ENCODE data around the gene PKN2.
"Not testable (repeated sequence)": the region's sequence is repeated elsewhere in the genome, so short reads cannot be mapped to it uniquely, and the experiment has no call there.

PKN2 gene

GRCh38 chr1:88680471-88680870 is 3.6 kb upstream of the PKN2 start:
- no peak for DNase-seq (ENCODE audit: low spot score)

DNA sequence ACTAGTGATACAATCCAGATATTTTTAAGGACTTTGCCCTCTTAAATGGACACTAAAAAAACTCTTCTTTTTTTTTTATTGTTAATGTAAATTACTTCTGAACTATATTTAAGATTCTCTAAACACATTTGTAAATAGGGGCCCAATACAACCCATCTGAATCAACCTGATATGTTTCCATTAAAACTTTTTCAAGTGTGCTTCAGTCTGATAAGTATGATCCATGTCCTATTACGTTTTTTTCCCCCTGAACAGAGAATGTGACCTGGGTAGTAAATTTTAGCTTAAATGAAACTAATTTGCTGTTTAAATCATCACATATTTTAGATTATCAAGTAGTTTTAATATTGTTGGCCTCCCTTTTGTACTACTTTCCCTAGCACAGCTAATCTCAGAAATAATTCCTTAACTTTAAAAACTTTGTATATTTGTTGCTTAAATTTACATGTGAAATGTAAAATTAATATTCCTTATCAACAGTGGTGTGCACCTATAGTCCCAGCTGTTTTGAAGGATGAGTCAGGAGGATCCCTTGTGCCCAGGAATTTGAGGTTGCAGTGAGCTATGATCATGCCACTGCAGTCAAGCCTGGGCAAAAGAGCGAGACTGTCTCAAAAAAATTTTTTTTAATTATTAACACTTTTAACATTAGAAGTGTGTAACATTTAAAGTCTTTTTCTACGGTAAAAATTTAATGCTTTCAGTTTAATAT is 3.0 kb upstream of the PKN2 start:
- no peak for DNase-seq (ENCODE audit: low spot score)

GRCh38 chr1:88684482-88685258 is 597 bp downstream of the PKN2 start:
- DNase-seq (ENCODE audit: low spot score), result peak; percentile 28

DNA sequence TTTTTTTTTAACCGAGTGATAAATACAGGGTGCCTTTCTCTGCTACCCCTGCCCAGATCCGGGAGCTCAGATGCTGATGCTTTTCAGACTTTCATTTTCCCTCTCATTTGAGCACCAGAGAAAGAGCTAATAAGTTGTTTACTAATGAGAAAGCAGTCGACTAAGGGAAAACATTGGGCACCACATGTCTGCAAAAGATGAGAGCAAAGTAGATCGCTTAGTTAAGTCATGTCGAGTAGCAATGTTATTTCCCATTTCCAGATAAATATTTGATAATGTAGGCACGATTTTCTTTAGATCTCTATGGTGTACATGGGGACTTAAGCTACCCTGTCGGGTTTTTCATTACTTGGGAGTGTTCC is 1.2 kb downstream of the PKN2 start:
- no peak for DNase-seq (ENCODE audit: low spot score)

- no peak for DNase-seq (ENCODE audit: low spot score)
Observed at GRCh38 chr1:88691540-88691939, 7.5 kb downstream of the PKN2 start.

DNA sequence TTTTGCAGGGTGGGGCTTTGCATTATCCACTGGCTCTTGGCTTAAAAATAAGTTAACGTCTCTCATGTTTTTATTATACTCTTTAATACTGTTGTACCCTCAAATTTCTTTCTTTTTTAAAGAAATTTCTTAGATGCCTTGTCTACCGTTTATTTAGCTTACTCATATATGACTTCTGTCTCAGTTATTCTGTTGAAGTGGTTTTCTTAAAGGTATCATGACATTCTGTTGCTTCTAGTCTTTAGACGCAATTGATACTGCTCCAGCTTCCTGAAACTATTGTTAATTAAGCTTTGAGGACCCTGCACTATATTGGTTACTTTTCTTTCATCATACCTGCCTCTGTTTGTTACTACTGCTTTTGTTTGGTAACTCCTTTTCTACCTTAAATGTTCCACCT is 11.7 kb downstream of the PKN2 start:
- DNase-seq (ENCODE audit: low spot score), result no peak

DNA sequence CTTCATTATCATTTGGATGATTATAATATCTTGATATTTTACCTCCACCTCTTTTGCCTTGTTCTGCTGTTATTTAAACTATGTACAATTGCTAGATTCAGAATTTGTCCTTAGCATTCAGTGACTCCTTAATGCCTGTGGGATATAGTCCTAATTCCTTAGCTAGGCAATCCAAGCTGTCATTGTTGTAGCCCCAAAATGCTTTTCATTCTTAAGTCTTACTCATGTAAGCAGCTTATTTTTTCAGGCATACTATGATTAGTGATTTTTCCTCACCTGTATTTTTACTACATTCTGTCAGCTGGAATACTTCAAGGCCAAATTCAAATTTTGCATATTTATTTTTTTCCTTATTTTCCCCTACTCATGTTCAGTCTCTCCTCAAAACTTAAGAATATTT is 13.4 kb downstream of the PKN2 start:
- peak; percentile 13 for DNase-seq (ENCODE audit: low spot score)

GRCh38 chr1:88698140-88698539 is 14.1 kb downstream of the PKN2 start:
- DNase-seq (ENCODE audit: low spot score), result no peak

DNA sequence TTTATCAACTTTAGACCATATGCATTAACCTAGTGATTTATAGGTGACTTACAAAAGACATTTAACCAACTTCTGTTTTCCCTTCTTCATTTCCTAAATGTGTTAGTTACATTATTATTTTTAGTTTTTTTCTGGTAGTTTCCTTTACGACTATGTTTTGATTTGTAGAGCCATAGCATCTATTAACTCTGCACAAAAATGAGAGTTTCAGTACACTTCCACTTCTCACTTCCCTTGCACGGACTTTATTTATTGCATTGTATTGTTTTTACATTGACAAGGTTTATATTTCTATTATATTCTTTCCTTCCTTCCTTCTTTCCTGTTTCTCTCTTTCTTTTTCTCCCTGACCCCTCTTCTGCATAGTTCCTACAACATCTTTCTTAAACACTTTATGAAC is 14.7 kb downstream of the PKN2 start:
- DNase-seq (ENCODE audit: low spot score), result no peak

DNA sequence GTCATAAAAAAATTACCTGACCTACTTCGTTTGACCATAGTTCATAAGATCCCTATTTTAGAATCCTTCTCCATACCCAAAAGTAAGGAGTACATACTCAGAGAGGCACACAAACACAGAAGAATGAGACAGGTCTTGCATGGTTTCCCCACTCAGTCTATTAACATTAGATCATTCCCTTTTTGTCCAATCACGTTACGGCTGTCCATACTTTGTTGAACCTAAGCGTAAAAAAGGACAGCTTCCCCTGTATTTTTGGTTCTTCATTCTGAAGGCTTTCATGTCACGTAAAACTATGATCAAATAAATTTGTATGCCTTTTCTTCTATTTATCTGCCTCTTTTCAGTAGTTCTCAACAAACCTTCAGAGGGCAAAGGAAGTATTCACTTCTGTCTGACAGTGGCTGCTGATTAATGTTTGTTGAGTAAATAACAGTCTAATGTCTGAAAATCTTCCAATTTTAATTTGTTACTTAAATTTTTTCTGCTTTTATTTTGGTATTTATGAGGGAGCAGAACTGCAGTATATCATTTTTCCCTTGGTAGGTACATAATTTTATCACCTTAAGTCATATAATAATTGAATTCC is 16.4 kb downstream of the PKN2 start:
- no peak for DNase-seq (ENCODE audit: low spot score)

DNA sequence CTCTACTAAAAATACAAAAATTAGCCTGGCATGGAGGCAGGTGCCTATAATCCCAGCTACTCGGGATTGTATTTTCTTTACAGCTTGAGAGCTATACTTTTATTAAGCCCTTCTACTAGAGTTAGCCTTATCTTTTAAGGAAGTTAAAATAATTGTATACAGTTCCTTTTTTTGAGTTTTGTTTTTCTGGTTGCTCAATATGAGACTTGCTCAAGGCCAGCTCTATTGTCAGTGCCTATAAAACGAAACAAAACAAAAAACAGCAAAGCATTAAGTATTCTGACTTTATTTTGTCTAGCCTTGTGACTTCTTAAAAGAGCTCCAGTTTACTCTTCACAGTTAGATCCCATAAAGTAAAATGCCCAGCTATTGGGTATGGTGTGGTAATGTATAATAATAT is 17.2 kb downstream of the PKN2 start:
- DNase-seq (ENCODE audit: low spot score), result no peak

DNA sequence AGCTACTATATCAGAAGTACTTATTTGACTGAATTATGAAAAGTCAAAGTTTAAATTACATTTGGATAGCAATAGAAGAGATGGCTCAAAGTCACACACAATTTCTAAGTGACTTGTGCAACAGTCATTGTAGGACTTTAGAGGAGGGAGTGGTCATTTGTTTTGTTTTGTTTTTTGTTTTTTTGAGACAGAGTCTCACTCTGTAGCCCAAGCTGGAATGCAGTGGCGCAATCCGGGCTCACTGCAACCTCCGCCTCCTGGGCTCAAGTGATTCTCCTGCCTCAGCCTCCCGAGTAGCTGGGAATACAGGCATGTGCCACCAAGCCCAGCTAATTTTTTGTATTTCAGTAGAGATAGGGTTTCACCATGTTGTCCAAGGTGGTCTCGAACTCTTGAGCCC is 17.7 kb downstream of the PKN2 start:
- not testable (repeated sequence) for DNase-seq (ENCODE audit: low spot score)

GRCh38 chr1:88708011-88708410 is 23.9 kb downstream of the PKN2 start:
- no peak for DNase-seq (ENCODE audit: low spot score)

GRCh38 chr1:88712907-88713306 is 28.8 kb downstream of the PKN2 start:
- not testable (repeated sequence) for DNase-seq (ENCODE audit: low spot score)

GRCh38 chr1:88716571-88716970 is 32.5 kb downstream of the PKN2 start:
- DNase-seq (ENCODE audit: low spot score), result not testable (repeated sequence)

DNA sequence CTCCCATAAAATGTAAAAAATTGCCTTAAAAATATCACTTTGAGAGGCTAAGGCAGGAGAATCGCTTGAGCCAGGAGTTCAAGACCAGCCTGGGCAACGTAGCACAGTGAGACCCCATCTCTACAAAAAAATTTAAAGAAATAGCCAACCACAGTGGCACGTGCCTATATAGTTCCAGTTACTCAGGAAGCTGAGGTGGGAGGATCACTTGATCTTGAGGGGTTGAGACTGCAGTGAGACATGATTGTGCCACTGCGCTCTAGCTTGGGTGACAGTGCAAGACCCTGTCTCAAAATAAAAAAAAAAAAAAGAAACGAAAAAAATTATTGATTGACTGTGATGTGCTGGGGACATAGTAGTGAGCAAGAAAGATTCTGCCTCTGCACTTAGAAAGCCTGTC is 38.4 kb downstream of the PKN2 start:
- no peak for DNase-seq (ENCODE audit: low spot score)

- DNase-seq (ENCODE audit: low spot score), result no peak
Observed at GRCh38 chr1:88726697-88727096, 42.6 kb downstream of the PKN2 start.

- DNase-seq (ENCODE audit: low spot score), result no peak
Observed at GRCh38 chr1:88727205-88727604, 43.1 kb downstream of the PKN2 start.

DNA sequence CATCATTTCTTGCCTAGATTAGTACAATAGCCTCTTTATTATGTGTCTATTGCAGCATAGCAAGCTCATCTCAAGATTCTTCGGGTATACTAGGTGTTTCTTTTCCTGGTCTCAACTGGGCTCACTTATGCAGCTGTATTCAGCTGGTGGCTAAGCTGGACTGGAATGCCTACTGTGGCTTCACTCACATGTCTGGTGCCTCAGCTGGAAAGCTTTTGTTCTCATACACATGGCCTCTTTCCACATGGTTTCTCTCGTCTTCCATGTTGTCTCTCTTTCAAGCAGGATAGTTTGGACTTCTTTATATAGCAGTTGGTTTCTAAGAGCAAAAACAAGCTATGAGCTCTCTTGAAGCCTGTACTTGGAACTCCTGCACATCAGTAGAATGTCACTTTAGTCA is 45.2 kb downstream of the PKN2 start:
- no peak for DNase-seq (ENCODE audit: low spot score)

DNA sequence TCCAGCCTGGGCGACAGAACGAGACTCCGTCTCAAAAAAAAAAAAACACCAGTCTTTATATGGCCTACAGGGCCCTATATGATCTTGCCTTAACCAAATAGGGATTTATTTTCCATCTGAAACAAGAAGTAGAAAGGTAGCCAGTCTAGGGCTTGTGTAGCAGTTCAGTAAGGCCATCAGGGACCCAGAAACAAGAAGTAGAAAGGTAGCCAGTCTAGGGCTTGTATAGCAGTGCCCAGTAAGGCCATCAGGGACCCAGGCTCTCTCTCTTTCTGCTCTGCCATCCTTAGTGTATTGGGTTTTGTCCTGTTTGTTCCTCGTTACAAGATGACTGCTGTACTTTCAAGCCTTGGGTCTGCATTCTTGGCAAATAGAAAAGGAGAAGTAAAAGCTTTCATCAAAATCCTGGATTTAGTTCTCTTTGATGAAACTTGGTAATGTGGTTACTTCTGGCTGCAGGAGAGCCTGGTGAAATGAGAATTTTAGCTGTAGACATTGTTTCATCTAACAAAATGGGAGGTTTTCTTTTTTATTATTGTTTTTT is 46.1 kb downstream of the PKN2 start:
- no peak for DNase-seq (ENCODE audit: low spot score)

GRCh38 chr1:88730995-88731394 is 46.9 kb downstream of the PKN2 start:
- no peak for DNase-seq (ENCODE audit: low spot score)

GRCh38 chr1:88731475-88732269 is 47.6 kb downstream of the PKN2 start:
- DNase-seq (ENCODE audit: low spot score), result peak; percentile 85
